HepG2 (cell line): ENCODE results near the gene UQCRC1. TPM values are rescaled to one million over a fixed set of nuclear protein-coding genes. Genes with fewer than 3 reads are reported as not detected.

ENCODE experiments used
- ATAC-seq: fragments of 200-7000 bp; cut with Tn5 transposase; 3 replicates; pipeline ENCODE4 v1.9.1; 2020; ENCODE audit warnings: mild to moderate bottlenecking, moderate library complexity
- BruUV-seq: library from RNA; stranded (reverse); fragments of 400-500 nt; replicated peaks from 2 replicates; lab custom pipeline; 2021; lab: Mats Ljungman, UMichigan
- CTCF ChIA-PET: fragments of 300-600 bp; formaldehyde crosslinking; extraction: SDS; loops from one replicate; lab custom pipeline; 2021; ENCODE audit warnings: low total read pairs, inconsistent platforms, low intra/inter-chr PET ratio; lab: Yijun Ruan, JAX
- POLR2A ChIA-PET: fragments of 350-600 bp; sonication (Branson Sonifier 250); formaldehyde crosslinking; loops from one replicate; lab custom pipeline; 2020; ENCODE audit warnings: antibody characterized with exemption, inconsistent platforms; lab: Yijun Ruan, JAX
- DNase-seq: peaks from one replicate; pipeline ENCODE4 v3.0.0-alpha.2; 2015; ENCODE audit warnings: low spot score
- FAIRE-seq: peaks from 3 replicates; lab custom pipeline; 2011; peaks lifted over from hg19 to GRCh38; lab: Jason Lieb, UNC
- H2AFZ ChIP-seq: one replicate; pipeline ENCODE4 v1.6.1; 2011; ENCODE audit warnings: low read length, inconsistent platforms
- H3K27ac ChIP-seq: fragments of 300-600 bp; 3 replicates; pipeline ENCODE4 v1.8.0; 2011; ENCODE audit warnings: mixed run types, mild to moderate bottlenecking, mixed read lengths, low read length, inconsistent platforms; ENCODE audit not compliant: insufficient read depth; ENCODE audit errors: extremely low read length
- H3K27me3 ChIP-seq, 2 experiments: fragments of 200-600 bp in 1 of 2; 2 replicates in 1 of 2; 3 replicates in 1 of 2; pipeline versions ENCODE4 v1.6.0 to v1.8.0; 2011; ENCODE audit warnings: low read length in 2 of 2, mild to moderate bottlenecking in 2 of 2, moderate library complexity in 2 of 2, inconsistent platforms in 1 of 2; ENCODE audit not compliant: insufficient read depth in 2 of 2, control insufficient read depth in 1 of 2
- H3K36me3 ChIP-seq, 2 experiments: fragments of 200-600 bp in 1 of 2; replicated peaks in 1 of 2; 2 replicates in 1 of 2; 3 replicates in 1 of 2; pipeline versions ENCODE4 v1.5.1 to v1.8.0; 2011; ENCODE audit warnings: low read length in 2 of 2, inconsistent platforms in 1 of 2; ENCODE audit not compliant: insufficient read depth in 2 of 2, control insufficient read depth in 1 of 2
- H3K4me1 ChIP-seq: 2 replicates; pipeline ENCODE4 v1.5.1; 2012; ENCODE audit warnings: low read length, inconsistent platforms; ENCODE audit not compliant: insufficient read depth
- H3K4me2 ChIP-seq: 2 replicates; pipeline ENCODE4 v1.6.0; 2011; ENCODE audit warnings: low read depth, low read length, inconsistent platforms
- H3K4me3 ChIP-seq, 3 experiments: fragments of 200-600 bp in 1 of 3; sonication (generic), shearing (Covaris generic) in 1 of 3; replicated peaks in 1 of 3; 2 replicates each; pipeline ENCODE4 v1.5.1; 2011 to 2016; ENCODE audit warnings: low read length in 3 of 3, inconsistent platforms in 2 of 3, low read depth in 2 of 3, mild to moderate bottlenecking in 2 of 3, control low read depth in 1 of 3, mixed read lengths in 1 of 3; ENCODE audit not compliant: insufficient read depth in 1 of 3
- H3K79me2 ChIP-seq: one replicate; pipeline ENCODE4 v1.6.1; 2011; ENCODE audit warnings: low read length, inconsistent platforms; ENCODE audit not compliant: insufficient read depth
- H3K9ac ChIP-seq: 2 replicates; pipeline ENCODE4 v1.6.0; 2011; ENCODE audit warnings: mild to moderate bottlenecking, low read depth, low read length, inconsistent platforms; ENCODE audit not compliant: insufficient read depth
- H3K9me3 ChIP-seq: 2 replicates; pipeline ENCODE4 v1.5.1; 2012; ENCODE audit warnings: mild to moderate bottlenecking, low read length
- H4K20me1 ChIP-seq: 2 replicates; pipeline ENCODE4 v1.6.0; 2011; ENCODE audit warnings: inconsistent platforms, mild to moderate bottlenecking, low read length, moderate library complexity; ENCODE audit not compliant: insufficient read depth
- MLLT10 ChIP-seq: sonication (generic); formaldehyde crosslinking; IDR thresholded peaks from 2 replicates; pipeline ENCODE4 v1.4.0; 2020; ENCODE audit warnings: missing genetic modification reagents
- MTA3 ChIP-seq: sonication (generic); formaldehyde crosslinking; IDR thresholded peaks from 2 replicates; pipeline ENCODE4 v1.4.0; 2020; ENCODE audit warnings: missing genetic modification reagents
- UBTF ChIP-seq: sonication (generic); formaldehyde crosslinking; IDR thresholded peaks from 2 replicates; pipeline ENCODE4 v1.4.0; 2020; ENCODE audit warnings: mild to moderate bottlenecking, missing genetic modification reagents
- ZNF12 ChIP-seq: sonication (generic); formaldehyde crosslinking; IDR thresholded peaks from 2 replicates; pipeline ENCODE4 v1.5.0; 2020; ENCODE audit warnings: missing genetic modification reagents
- ZNF337 ChIP-seq: sonication (generic); formaldehyde crosslinking; IDR thresholded peaks from 2 replicates; pipeline ENCODE4 v1.5.1; 2020; ENCODE audit warnings: missing genetic modification reagents, low read depth, mild to moderate bottlenecking, borderline replicate concordance
- ZNF451 ChIP-seq: sonication (generic); formaldehyde crosslinking; IDR thresholded peaks from 2 replicates; pipeline ENCODE4 v1.5.0; 2020; ENCODE audit warnings: mild to moderate bottlenecking, missing genetic modification reagents
- ZNF484 ChIP-seq: sonication (generic); formaldehyde crosslinking; IDR thresholded peaks from 2 replicates; pipeline ENCODE4 v1.5.1; 2020; ENCODE audit warnings: mild to moderate bottlenecking, low read depth, missing genetic modification reagents, borderline replicate concordance
- WGBS: methylation state at CpG from one replicate; pipeline ENCODE4 v1.1.6; 2017; ENCODE audit warnings: low lambda C conversion rate; 5-methylcytosine and 5-hydroxymethylcytosine counted together
- in situ Hi-C: cut with HindIII; loops from 2 replicates; pipeline ENCODE4 v1.10.0; 2017; ENCODE audit warnings: low pct_unique_long_range_greater_than_20kb; ENCODE audit not compliant: extremely low pct_ligation_motif_present
- intact Hi-C: fragments of 100-400 bp; cut with micrococcal nuclease; formaldehyde crosslinking; loops from one replicate; pipeline ENCODE4 v1.10.0; 2022; ENCODE audit not compliant: unreplicated experiment
- polyA plus RNA-seq, 8 experiments: library from polyadenylated mRNA; depleted of rRNA in 3 of 8; stranded (reverse) in 7 of 8; unstranded in 1 of 8; fragments of >200 nt; fragmentation: Illumina TruSeq in 4 of 8; extraction: Trizol in 4 of 8; gene quantifications; 2 replicates each; pipeline versions ENCODE4 v1.2.1 to v1.2.3, GENCODE V29; 2011 to 2016; ENCODE audit warnings: low read depth in 4 of 8, missing spikeins in 1 of 8, mixed read lengths in 1 of 8; ENCODE audit not compliant: insufficient read depth in 1 of 8
- total RNA-seq, 5 experiments: library from RNA; depleted of rRNA; stranded (reverse); fragments of >200 nt; fragmentation: Illumina TruSeq; extraction: Trizol; gene quantifications; 2 replicates each; pipeline ENCODE4 v1.2.3, GENCODE V29; 2016; ENCODE audit warnings: low read depth in 1 of 5

Gene UQCRC1
- total and polyA plus RNA-seq, 2 of the 13 experiments (the other 11 are each of a cell fraction or from before 2014, with no cell fraction given) = 316 to 680 TPM

- no peaks in the 10 kb centered on the region for H3K79me2 ChIP-seq
- H3K4me3 ChIP-seq = no peak overlapping the region
- no peaks in the 10 kb centered on the region for H4K20me1 ChIP-seq
- POLR2A ChIA-PET = no interaction called here
- H3K27me3 ChIP-seq = 0 out of 5 replicates have a peak, but pooled peaks cover 0 to 4% of the 10 kb centered on the region in 2 experiments
- no peaks in the 10 kb centered on the region; a peak in 1 of 5 replicates for H3K36me3 ChIP-seq
- TF ChIP-seq UBTF (CRISPR knock-in tag) (no peak), ZNF12 (CRISPR knock-in tag) (no peak), MLLT10 (no peak), MTA3 (CRISPR knock-in tag) (no peak)
- peaks cover 32% of the 10 kb centered on the region for H3K4me1 ChIP-seq
- BruUV-seq = no TSS peak
- H3K4me2 ChIP-seq = no peak overlapping the region
- WGBS = 94% methylated on average over 8 of the region's 14 CpGs
- no peak for ATAC-seq
- intact Hi-C loops (no loop called here), in situ Hi-C loops (no loop called here)
- H3K27ac ChIP-seq = no peak overlapping the region
- no peak for DNase-seq
- no peak overlapping the region for H3K9ac ChIP-seq
- CTCF ChIA-PET = no interaction called here
- H2AFZ ChIP-seq = no peak overlapping the region
- no peaks in the 10 kb centered on the region for H3K9me3 ChIP-seq
- FAIRE-seq = no peak
Measured at GRCh38 chr3:48591436-48591835, 18.0 kb downstream of the UQCRC1 start.

- WGBS = 93% methylated on average over 11 of the region's 15 CpGs
- FAIRE-seq = no peak
- Histone ChIP-seq H3K4me1 (peaks cover 10% of the 10 kb centered on the region; the same call in 1 of the 2 replicates), H3K4me3 (no peak overlapping the region), H3K36me3 (no peaks in the 10 kb centered on the region; a peak in 1 of 5 replicates)
- TF ChIP-seq ZNF337 (no peak), ZNF451 (CRISPR knock-in tag) (no peak), ZNF484 (CRISPR knock-in tag) (no peak)
- TF ChIP-seq, all 625 proteins: peak for 0
- H3K9me3 ChIP-seq = no peaks in the 10 kb centered on the region
- no peak for DNase-seq
- no peak overlapping the region for H3K27ac ChIP-seq
- 0 out of 5 replicates have a peak, but pooled peaks cover 0 to 4% of the 10 kb centered on the region in 2 experiments for H3K27me3 ChIP-seq
- H3K4me2 ChIP-seq = no peak overlapping the region
- BruUV-seq = no TSS peak
- in situ Hi-C loops = no loop called here
- H3K79me2 ChIP-seq = no peaks in the 10 kb centered on the region
- H4K20me1 ChIP-seq = no peaks in the 10 kb centered on the region
- ATAC-seq = no peak
- H2AFZ ChIP-seq = no peak overlapping the region
- ChIA-PET POLR2A (no interaction called here), CTCF (no interaction called here)
- intact Hi-C loops = no loop called here
- H3K9ac ChIP-seq = no peak overlapping the region
Measured at GRCh38 chr3:48588230-48588629, 21.2 kb downstream of the UQCRC1 start.
